ENCODE results near the gene SLC16A10.
"Not testable (repeated sequence)": the region's sequence is repeated elsewhere in the genome, so short reads cannot be mapped to it uniquely, and the experiment has no call there.

The SLC16A10 gene

GRCh38 chr6:111052171-111052570, 35.1 kb upstream of the SLC16A10 start:
- POLR2A ChIA-PET, result no interaction called here
- H3K4me3 ChIP-seq (ENCODE audit: low read depth, low read length), result no peak overlapping the region
- CTCF ChIA-PET, result interaction anchor here (1.2 kb wide), 1 partner anchor 13 kb away, joined by 3 read pairs; no protein-coding TSS in a partner anchor

GRCh38 chr6:111057074-111057752, 30.1 kb upstream of the SLC16A10 start:
- no peak for DNase-seq (ENCODE audit: low read depth, low spot score)
- H3K4me3 ChIP-seq (ENCODE audit: low read depth, low read length), result no peak overlapping the region
- ChIA-PET POLR2A (no interaction called here), CTCF (interaction anchor here (0.6 to 3.5 kb wide), 40 partner anchors 8 to 421 kb away, joined by 3 to 41 read pairs (median 4); partner anchors contain the start of gene SLC16A10)
- TF ChIP-seq, protein P1, sequence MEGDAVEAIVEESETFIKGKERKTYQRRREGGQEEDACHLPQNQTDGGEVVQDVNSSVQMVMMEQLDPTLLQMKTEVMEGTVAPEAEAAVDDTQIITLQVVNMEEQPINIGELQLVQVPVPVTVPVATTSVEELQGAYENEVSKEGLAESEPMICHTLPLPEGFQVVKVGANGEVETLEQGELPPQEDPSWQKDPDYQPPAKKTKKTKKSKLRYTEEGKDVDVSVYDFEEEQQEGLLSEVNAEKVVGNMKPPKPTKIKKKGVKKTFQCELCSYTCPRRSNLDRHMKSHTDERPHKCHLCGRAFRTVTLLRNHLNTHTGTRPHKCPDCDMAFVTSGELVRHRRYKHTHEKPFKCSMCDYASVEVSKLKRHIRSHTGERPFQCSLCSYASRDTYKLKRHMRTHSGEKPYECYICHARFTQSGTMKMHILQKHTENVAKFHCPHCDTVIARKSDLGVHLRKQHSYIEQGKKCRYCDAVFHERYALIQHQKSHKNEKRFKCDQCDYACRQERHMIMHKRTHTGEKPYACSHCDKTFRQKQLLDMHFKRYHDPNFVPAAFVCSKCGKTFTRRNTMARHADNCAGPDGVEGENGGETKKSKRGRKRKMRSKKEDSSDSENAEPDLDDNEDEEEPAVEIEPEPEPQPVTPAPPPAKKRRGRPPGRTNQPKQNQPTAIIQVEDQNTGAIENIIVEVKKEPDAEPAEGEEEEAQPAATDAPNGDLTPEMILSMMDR (IDR thresholded peaks at IDR 0.05; ENCODE audit: insufficient read depth, low read length, missing control alignments), result peak; percentile 66

More at GRCh38 chr6:111052171-111052570, 35.1 kb upstream of the SLC16A10 start:
- TF ChIP-seq, protein P1 (IDR thresholded peaks at IDR 0.05; ENCODE audit: insufficient read depth, low read length, missing control alignments), result no peak
- DNase-seq (ENCODE audit: low read depth, low spot score), result no peak

- TF ChIP-seq, protein P1 (IDR thresholded peaks at IDR 0.05; ENCODE audit: insufficient read depth, low read length, missing control alignments), result no peak
- ChIA-PET CTCF (no interaction called here), POLR2A (no interaction called here)
- DNase-seq (ENCODE audit: low read depth, low spot score), result no peak
- H3K4me3 ChIP-seq (ENCODE audit: low read depth, low read length), result no peak overlapping the region
Observed at GRCh38 chr6:111061508-111061907, 25.8 kb upstream of the SLC16A10 start.

DNA sequence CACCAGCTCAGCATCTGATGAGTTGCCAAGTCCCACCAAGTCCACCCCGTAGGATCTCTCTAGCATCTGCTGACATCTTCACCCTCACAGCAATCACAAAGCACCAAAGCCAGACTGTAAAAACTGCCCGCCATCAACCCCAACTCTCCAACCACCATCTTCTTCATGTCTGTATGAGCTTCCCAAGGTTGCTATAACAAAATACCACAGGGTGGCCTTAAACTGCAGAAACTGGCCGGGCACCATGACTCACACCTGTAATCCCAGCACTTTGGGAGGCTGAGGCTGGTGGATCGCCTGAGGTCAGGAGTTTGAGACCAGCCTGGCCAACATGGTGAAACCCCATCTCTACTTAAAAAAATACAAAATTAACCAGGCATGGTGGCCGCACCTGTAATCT, 25.3 kb upstream of the SLC16A10 start:
- DNase-seq (ENCODE audit: low read depth, low spot score); POLR2A ChIA-PET; CTCF ChIA-PET; H3K4me3 ChIP-seq (ENCODE audit: low read depth, low read length): not testable (repeated sequence)

DNA sequence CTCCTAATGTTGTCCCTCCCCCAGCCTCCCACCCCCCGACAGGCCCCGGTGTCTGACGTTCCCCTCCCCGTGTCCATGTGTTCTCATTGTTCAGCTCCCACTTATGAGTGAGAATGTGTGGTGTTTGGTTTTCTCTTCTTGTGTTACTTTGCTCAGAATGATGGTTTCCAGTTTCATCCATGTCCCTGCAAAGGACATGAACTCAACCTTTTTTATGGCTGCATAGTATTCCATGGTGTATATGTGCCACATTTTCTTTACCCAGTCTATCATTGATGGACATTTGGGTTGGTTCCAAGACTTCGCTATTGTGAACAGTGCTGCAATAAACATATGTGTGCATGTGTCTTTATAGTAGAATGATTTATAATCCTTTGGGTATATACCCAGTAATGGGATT, 24.4 kb upstream of the SLC16A10 start:
- H3K4me3 ChIP-seq (ENCODE audit: low read depth, low read length); POLR2A ChIA-PET; DNase-seq (ENCODE audit: low read depth, low spot score); CTCF ChIA-PET: not testable (repeated sequence)

DNA sequence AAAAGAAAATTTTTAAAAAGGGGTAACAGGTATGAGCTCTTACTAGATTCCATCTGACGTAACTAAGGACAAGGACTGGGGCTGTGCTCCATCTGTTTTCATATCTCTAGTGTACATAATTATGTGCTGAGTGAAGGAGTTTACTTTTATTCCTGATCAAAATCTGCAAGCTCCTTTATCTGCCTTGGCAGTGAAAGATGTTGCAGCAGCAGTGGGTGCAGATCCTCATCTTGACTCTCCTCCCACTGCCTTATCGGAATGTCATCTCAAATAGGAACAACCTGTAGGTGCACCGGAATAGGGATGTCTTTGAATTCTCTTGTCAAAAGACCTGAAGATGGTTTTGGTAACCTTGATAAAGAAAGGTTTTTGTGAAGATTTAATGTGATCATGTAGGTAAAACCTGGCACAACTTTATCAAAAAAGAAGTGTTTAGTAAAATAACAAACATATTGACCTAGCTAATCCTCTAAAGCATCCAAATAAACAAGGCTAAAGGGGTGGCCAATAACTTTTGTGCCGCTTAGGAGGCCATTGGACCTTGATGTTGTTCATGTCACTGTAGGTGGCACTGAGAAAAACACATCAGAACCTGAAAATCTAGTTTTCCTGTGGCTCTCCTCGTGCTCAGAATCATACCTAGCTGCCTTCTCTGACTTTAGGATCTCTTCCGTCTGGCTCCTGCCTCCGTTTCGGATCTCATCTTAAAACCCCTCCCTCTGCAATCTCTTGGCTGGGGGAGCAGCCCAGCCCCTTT, 19.0 kb upstream of the SLC16A10 start:
- DNase-seq (ENCODE audit: low read depth, low spot score), result no peak
- ChIA-PET POLR2A (no interaction called here), CTCF (interaction anchor here (2.9 kb wide), 1 partner anchor 10 kb away, joined by 21 read pairs; no protein-coding TSS in a partner anchor)
- H3K4me3 ChIP-seq (ENCODE audit: low read depth, low read length), result no peak overlapping the region
- TF ChIP-seq, protein P1 (IDR thresholded peaks at IDR 0.05; ENCODE audit: insufficient read depth, low read length, missing control alignments), result no peak

DNA sequence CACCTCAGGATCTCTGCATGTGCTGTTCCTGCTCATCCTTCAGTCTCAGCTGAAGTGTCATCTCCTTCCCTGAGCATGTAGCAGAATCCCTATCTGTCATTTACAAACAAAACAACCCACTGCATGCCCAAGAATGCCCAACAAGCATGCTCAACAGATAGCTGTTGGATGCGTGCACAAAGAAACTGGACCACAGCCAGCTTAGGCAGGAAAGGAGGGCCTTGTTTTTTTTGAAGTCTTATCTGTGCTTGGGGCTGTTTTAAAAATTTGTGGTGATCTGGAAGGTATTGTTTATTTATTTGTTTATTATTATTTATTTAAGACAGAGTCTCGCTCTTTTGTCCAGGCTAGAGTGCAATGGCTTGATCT, 18.5 kb upstream of the SLC16A10 start:
- TF ChIP-seq, protein P1 (IDR thresholded peaks at IDR 0.05; ENCODE audit: insufficient read depth, low read length, missing control alignments), result no peak
- no peak overlapping the region for H3K4me3 ChIP-seq (ENCODE audit: low read depth, low read length)
- ChIA-PET POLR2A (no interaction called here), CTCF (no interaction called here)
- no peak for DNase-seq (ENCODE audit: low read depth, low spot score)
